IPS-NIHi7 (cell line): ENCODE results near the gene XPO6.
A peak's percentile ranks its signal among the peaks of the same experiment; 100 is the strongest.

Source experiments
- DNase-seq: peaks from one replicate; pipeline ENCODE4 v3.0.0; 2012; ENCODE audit warnings: mixed read lengths; ENCODE audit errors: extremely low spot score

The XPO6 gene

DNA sequence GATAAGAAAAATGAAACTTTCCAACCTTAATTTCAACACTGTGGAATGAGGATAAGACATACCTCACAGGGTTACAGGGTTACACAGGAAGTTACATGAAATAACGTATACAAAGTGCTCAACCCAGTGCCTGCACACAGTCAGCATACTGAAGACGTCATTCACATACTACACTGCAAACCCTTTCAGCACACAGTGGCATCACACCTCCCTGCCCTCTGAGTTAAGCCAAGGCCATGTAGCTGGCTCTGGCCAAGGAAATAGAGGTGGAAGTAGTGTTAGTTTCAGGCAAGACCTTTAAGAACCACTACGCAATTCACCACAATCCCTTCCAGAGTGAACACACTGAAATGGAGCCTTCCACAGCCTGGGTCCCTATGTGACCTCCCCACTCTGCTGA lies 101.7 kb downstream of the XPO6 start:
- no peak for DNase-seq

DNA sequence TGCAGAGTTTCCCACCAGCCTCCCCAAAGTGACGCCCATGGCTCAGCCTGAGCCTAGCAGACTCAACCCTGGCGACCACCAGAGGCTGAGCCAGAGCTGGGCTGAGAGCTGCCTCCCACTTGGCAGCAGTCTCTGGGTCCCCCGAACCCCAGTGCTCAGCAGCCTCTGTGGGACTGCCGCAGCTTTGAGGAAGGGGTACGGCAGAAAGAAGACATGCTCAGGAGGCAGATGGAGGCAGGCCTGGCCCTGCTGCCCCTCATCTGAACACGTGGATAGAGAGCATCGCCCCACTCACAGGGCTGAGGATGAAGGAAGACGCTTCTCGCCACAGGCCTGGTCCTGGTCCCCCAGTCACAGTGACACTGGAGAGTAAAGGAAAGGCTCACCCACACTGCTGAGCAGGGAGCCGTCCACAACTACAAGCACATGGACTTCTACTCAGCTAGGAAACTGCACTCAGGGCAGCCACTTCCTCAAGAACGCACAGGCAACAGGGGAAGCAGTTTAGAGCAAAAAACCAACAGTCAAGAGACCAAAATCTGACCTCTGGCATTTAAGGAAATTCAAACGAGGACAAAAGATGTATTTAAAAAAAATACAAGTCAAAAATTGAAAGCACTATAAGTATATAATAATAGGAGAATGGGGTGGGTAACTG lies 103.0 kb downstream of the XPO6 start:
- DNase-seq: no peak

DNA sequence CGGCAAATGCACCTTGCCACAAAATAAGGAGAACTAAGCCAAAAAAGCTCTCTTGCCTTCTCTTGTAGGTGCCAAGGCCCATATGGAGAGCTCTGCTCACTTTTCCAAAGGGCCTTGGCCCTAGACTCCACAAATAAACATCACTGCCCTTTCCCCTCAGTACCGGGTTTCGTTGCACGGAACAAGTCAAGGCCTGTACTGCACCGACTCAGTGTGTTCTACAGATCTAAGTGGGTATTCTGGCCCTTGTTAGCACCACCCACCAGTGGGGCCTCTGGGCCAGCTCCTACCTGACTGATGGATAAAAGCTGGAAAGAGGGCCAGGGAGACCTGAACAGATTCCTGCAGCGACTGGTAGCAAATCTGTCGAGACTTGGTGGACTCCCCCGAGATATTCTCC lies 104.5 kb downstream of the XPO6 start:
- no peak for DNase-seq

DNA sequence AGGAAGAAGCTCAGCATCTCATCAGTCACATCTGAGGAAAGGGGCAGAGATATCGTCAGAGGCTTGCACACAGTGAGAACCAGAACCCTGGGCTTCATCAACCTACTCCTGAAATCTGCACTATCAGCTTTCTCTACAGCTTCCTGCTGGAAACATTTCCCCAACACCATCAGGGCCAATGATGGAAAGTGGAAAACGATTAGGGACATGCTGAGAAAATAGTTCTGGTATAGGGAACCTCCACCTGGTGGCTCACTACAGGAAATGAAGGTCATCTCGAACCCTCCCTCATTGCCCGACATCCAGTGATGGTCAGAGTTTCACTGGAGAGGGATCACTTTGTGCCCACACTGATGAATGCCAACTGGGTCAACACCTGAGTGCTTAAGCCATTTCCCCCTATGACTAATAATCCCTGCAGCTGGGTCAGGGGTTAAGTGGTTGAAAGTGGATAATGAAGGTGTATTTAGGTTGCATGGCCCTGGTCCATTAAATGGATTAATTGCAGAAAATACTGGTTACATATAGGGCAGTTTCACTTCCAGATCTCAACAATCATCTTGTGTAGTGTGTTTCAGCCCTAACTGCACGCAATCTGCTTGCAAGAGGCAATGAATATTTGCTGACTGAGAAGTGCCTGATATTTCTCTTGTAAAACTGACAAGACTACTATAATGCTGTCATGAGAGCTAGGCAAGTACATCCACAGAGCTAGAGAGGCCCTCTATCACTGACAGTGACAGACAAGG lies 105.1 kb downstream of the XPO6 start:
- no peak for DNase-seq

DNA sequence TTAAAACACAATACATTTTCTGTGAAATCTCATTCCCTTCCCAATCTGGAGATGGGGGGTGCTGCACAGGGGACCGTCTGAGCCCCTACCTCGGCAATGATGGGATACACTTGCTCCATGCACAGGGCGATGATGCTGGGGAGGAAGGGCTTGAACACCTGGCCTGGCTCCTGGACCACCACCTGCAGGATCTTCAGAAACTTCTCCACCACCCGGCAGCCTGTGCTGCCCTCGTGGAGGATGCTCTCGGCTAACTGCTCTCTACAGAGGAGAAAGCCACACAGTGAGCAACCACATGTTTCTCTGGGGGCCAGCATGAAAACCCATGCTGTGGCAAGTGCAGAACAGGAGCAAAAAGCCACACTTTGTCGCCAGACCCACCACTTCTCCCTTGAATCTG lies 105.8 kb downstream of the XPO6 start:
- DNase-seq: no peak

DNA sequence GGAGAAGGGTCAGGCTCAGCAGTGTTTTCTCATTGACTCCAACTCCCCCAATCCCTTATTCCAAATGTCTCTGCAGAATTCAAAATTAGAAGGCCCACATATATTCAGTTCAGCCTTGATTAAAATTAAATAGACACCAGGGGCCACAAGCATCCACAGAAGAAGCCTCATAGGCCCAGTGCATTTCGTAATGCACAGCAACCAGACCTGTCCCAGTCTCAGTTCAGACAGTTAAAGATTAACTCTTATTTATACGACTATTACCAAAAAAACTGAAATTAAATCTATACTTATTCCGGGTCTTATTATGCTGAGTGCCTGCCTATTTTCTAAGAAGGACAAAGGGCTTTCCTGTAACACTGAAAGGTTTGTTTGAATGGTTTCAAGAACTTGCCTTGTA lies 106.5 kb downstream of the XPO6 start:
- DNase-seq: no peak

DNA sequence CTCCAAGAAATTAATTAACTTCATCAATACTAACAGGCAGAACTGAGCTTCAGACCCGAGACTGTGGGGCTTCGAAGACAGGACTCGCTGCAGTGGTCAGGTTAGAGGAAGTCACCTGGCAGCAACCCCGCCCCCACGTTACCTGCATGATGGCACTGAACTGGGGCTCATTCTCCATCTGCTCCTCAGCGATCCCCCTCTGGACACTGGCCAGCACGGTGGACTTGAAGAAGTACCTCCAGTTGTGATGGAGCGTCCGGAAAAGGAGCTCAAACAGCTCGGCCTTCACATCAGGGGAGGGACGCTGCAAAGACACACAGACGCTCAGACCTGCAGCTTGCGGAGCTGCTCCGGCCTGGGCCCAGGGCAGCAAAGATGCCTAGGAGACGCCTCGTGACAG lies 107.4 kb downstream of the XPO6 start:
- no peak for DNase-seq

DNA sequence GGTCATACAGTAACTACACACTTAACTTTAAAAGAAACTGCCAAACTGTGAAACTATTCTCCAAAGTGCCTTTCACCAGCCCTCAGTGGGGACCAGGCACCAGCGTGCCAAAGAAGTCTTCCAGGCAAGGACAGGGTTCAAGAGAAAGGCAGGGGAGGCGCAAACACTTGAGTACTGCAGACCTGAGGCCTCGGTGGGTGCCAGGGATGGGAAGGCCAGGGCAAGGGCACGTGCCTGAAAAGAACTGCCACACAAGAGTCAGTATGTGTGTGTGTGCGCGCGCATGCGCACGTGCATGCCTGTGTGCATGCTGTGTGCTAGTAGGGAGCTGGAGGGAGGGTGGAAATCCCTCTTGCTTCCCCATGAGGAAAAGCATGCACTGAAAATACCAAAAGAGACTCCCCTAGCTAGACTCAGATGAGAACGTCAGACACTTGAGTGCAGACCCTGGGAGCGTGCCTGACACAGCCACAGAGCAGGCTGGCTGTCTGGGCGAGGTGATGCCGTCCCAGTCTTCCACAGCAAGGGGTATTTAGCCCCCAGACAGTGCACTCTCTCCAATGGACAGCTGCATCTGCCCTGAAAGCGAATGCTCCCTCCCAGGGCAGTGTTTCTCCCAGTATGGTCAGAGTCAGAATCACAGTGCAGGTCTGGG lies 108.1 kb downstream of the XPO6 start:
- DNase-seq: no peak

DNA sequence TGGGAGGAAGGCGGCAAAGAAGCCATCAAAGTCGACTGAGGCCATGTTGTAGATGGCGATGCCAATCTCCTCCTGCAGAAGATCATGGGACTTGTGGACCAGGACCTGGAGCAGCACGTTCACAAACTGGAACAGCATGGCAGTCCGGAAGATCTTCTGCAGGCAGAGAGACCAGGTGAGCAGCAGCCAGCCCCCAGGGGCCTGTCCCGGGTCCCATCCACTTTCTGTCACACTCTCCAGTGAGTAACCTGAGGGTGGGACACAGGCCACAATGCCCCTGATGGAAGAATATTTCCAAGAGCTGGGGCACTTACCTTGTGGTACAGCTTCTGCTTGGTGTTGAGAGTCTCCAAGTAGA lies 110.3 kb downstream of the XPO6 start:
- DNase-seq: no peak

DNA sequence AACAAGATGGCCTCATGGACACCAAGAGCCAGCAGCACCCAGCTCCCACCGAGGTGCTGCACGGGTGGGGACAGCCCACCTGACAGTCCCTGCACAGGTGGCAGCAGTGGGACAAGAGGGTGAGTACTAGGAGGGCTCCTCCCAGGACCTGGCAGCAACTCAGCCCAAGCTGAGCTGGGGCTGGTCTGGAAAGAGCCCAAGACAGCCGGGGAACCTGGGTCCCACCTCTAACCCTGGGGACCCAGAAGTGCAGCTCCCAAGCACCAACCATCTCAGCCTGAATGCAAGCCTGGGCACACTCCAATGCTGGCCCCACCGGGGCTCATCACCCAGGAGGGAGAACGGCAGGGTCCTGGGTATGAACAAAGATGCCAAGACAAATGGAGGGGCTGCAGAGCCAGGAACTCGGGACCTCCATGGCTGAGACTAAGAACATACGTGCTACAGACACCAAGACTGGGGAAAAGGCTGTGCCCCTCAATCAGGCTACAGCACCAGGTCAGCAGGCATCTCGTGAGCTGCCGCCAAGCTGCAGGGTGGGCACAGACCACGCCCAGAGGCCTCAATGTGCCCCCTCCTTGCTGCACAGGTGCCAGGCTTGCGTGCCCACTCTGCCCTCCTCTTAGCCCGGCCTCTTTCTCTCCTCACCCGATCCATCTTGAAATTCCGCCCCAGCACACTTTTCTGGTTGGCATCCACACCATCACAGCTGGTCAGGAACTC lies 110.8 kb downstream of the XPO6 start:
- DNase-seq: no peak

DNA sequence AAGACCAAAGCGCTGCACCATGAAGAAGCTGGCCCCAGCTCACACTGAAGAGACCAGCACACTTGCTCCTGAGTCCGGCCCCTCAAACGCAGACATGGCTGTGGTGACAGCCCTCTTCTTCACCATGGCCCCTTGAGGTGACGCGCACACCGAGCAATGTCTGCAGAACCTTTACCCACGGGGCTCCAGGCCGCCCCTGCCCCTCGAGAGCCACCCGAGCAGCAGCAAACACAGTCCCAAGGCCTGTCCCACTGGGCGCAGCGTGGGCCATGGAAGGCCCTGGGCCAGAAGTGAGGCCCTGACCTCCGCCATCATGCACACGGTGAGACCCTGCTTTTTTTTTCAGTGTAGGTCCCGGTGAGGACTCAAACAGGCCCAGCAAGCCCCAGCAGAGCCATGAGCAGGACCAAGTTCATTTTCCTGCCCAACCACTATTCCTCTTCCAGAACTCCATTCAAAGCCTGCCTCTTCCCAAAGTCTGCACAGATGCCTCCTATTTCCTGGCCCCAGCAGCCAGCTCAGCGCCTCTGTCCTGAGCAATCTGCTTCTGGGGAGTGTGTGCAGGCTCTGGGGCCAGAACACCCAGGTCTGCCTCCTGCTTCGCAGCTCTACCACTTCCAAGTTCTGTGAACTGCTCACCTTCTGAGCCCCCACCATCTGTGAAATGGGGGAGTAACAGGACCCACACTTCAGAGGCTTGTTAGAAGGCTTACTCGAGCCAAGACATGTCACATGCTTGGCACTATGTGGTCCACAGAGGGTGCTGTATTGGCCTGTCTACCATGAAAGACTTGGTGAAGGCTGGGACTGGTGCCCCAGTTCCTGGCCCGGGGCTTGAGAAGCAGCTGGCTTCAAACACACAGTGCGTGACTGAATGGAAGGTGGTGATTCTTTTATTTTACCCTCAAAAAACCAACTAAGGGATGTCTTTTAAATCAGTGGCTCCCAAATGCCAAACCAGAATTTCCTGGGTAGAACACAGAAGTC lies 112.5 kb downstream of the XPO6 start:
- DNase-seq: no peak

DNA sequence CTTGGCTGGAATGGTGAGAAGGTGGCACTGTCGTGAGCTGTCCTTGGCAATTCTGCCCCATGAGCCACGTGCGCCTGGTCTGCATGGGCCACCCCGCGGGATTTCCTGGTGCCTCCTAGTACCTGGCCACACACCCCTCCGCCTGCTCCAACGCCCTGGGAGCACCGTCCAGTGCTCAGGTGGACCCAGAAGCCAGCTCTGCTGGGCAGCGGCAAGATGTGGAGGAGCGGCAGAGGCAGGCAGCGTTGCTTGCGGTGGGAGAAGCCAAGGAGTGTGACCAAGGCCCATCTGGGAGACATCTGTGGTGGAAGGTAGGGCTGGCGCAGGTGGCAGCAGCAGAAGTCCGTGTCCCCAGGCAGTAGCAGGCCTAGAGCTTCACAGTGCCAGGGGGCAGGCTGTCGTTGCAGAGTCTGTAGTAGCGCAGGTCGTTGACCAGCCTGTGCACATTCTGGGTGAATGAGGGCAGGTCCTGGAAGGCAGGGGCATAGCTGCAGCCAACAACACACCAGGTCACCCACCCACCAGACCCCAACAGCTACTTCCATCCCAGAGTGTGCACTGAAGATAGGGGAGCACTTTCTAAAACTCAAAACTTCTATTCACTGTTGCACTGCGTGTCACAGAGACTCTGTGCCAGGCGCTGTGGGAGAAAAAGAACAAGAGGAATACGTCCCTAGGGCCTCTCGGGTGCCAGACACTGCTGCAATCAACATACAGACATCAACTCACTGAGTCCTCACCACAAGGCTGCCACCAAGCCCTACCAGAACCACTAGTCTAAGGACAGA lies 113.4 kb downstream of the XPO6 start:
- no peak for DNase-seq

DNA sequence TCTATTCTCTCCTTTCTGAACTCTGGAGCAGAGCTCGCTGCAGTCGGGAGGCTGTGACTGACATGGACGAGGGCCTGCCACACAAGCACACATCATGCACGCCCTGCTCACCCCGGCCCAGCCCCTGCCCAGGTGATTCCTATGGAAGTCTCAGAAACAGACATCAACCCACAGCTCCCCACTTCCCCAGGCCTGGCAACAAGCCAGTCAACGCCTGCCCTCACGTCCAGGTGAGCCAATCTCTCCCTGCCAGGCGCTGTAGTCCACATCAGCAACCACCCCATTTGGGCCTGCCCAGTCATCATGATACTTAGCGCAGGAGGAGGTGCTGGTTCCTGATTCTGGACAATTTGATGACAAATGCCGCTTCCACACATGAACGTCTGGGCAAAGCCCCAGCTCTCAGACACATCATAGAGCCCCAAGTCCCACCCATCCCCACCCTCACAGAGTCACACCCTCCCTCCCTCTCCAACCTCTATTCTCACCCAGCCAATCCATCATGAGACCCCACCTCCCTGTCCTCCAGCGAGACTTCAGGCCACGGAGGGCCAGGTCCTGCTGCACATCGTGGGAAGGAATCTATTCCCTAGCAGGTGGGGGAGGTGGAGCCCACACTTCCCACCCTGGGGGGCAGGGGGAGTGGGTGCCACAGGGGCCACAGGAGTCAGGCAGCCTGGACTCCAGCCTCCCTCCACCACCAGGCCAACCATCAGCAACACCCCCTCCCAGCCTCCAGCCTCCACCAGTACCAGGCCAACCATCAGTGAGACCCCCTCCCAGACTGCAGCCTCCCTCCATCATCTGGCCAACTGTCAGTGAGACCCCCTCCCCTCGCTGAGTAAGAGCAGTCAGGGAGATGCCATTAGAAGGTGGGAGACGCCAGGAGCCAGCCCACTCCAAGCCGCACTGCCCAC lies 114.5 kb downstream of the XPO6 start:
- no peak for DNase-seq

DNA sequence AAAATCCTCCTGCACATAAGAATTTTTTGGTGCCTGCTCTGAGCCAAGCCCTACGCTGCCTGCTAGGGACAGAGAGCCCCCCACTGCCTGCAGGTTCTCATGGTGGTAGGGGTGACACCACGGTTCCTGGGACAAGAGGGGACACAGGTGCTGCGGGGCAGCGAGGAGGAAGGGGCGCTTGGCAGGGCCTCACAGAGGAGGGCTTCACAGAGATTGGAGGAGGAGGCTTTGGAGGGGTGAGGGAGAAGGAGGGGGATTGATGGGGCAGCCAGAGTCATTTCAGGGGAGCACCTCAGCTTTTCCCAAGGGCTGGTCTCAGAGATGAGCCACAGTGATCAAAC lies 118.4 kb downstream of the XPO6 start:
- peak; percentile 27 for DNase-seq

DNA sequence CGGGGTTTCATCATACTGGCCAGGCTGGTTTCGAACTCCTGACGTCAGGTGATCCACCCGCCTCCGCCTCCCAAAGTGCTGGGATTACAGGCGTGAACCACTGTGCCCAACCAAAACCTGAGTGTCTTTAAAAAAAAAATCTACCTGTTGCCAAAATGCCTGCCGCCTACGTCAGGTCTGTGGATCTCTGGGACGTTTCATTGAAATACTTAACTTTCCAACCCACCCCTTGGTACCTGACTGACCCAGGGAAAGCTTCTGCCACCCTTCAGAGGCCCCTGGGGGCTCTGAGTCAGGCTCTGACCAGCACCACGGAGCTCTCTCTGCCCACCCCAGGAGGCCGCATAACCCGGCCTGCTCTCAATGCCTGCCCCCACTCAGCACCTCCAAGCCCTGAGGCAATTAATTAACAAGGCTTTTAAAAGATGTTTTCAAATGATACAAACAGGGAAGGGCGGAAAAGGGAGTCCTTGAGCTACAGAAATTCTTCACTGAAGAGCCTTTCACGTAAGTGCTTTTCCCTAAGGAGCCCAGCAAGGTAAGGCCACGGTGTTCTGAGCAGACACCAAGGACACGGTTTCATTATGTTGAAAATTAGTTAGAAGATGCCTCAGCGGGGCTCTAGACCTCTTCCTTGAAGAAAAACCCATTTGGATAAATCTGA lies 118.9 kb downstream of the XPO6 start:
- DNase-seq: peak; percentile 73

DNA sequence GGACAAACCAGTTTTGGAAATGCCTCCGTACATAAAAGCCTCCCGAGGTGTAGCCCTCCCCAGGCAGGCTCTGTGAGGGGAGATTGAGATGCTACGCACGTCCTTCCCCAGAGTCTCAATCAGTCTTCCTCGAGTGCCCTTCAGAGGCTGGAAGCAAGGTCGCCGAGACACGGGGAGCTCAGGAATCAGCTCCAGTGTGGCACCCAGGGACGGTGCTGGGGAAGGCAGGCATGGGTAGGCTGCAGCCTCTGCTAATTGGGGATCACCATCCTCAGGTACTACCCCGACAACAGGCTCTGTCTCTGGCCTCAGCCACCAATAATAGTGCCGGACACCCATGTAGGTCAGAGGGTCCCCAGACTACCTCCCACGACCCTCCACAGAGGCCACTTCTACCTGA lies 120.1 kb downstream of the XPO6 start:
- DNase-seq: no peak

DNA sequence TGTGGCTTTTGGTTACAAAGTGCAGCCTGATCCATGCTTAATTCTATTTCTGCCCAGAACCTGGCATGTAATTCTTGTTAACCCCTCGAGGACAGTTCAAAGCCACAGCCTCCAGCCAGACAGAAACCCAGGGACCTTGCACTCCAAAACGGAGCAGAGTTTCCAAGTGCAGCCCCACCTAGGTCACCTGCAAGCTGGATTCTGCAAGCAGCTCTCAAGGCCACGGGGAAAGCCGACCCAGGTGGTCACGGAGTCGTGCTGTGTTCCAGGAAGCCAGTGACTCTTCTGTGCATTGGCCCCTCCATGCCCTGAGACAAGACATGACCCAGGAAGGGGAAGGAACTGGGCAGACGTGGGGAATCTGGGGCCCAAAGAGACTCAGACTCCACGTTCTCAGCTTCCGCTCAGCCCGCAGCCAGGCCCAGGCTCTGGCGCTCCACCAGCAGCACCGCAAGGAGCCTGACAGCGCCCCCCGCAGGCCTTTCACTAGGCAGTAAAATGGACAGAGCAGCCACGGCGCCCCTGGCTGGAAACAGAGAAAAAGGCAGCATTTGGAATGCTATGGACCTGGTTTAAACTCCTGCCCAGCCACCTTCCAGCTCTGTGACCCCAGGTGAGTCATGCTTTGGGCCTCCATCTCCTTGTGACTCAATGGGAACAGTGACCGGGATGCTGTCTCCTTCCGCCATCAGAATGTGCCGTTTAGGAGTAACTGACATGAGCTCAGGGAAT lies 121.0 kb downstream of the XPO6 start:
- DNase-seq: peak; percentile 85

DNA sequence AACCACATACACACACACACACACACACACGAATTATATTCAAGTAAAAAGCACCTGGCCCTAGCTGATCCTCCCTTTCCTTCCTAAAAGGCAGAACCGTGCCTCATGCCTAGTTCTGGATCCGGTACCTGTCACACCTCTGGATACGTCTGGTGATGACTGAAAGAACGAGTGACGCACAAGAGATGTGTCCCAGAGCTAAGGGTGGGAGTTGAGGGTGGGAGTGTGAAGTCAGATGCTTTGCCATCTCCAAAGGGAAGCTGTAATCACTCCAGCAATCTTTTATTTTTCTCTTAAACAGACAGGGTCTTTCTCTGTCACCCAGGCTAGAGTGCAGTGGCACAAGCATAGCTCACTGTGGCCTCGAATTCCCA lies 121.8 kb downstream of the XPO6 start:
- no peak for DNase-seq
